ENCODE measurements around the gene COL5A1.
A peak's percentile ranks its signal among the peaks of the same experiment; 100 is the strongest.

Gene COL5A1

GRCh38 chr9:134676361-134676760 is 34.8 kb downstream of the COL5A1 start:
- Histone ChIP-seq H2AK5ac (ENCODE audit: low read length, severe bottlenecking) (no peak overlapping the region), H3K27ac (ENCODE audit: low read length, poor library complexity, severe bottlenecking) (no peak overlapping the region), H3K79me1 (replicated peaks; ENCODE audit: low read length, poor library complexity, severe bottlenecking) (peaks cover 24% of the 10 kb centered on the region), H3K4ac (ENCODE audit: low read depth in 1 of 2, low read length in 2 of 2) (peak overlapping the region in 1 of 2 experiments; percentile 22), H2AFZ (ENCODE audit: low read depth, low read length) (no peak overlapping the region), H3K36me3 (ENCODE audit: control insufficient read depth in 1 of 2, insufficient read depth in 2 of 2, low read depth in 1 of 2, low read length in 2 of 2) (peaks cover 5 to 10% of the 10 kb centered on the region in 2 experiments), H3K9me3 (ENCODE audit: control insufficient read depth, low read length) (no peaks in the 10 kb centered on the region), H3K27me3 (ENCODE audit: control insufficient read depth in 1 of 2, insufficient read depth in 1 of 2, low read length in 2 of 2) (no peaks in the 10 kb centered on the region), H2BK12ac (ENCODE audit: low read length in 2 of 2) (no peak overlapping the region), H2BK120ac (ENCODE audit: low read depth, low read length) (no peak overlapping the region), H3K14ac (ENCODE audit: low read length in 2 of 2) (peak overlapping the region in 1 of 2 experiments; percentile 19), H3K9ac (ENCODE audit: low read length) (no peak overlapping the region), H3K18ac (ENCODE audit: low read depth in 1 of 2, low read length in 2 of 2) (peak overlapping the region in 1 of 2 experiments; percentile 48), H3K4me3 (ENCODE audit: insufficient read depth in 1 of 2, low read depth in 1 of 2, low read length in 2 of 2) (no peak overlapping the region), H4K91ac (ENCODE audit: low read length) (no peak overlapping the region), H2BK15ac (ENCODE audit: low read depth, poor library complexity, severe bottlenecking) (no peak overlapping the region), H4K8ac (ENCODE audit: low read length) (no peak overlapping the region), H2BK5ac (ENCODE audit: low read depth, low read length, poor library complexity, severe bottlenecking) (no peak overlapping the region), H3K4me2 (ENCODE audit: low read length, poor library complexity, severe bottlenecking) (no peak overlapping the region), H3K23ac (ENCODE audit: low read length in 2 of 2) (no peak overlapping the region), H3K4me1 (ENCODE audit: control insufficient read depth, insufficient read depth, low read depth, low read length) (peaks cover 31% of the 10 kb centered on the region)
- no peak for DNase-seq
- 87% methylated on average over 5 of the region's 5 CpGs for WGBS

DNA sequence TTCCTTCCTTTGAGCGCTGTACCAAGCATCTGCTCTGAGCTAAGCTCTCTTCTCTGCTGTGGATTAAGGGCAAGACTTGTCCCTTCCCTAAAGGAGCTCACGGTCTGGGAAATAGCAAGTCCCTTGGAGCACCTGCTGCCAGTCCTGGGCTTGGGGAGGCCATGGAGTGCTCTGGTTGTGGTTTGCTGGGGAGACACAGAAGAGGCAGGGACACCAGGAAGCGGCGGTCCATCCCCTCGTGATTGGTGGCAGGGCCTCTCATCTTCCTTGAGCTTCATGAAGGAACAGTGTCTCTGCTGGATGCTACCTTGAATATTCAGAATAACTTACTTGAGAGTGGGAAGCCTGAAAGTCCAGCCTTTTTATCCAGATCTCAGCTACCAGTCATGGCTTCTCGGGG is 35.3 kb downstream of the COL5A1 start:
- Histone ChIP-seq H2BK5ac (ENCODE audit: low read depth, low read length, poor library complexity, severe bottlenecking) (no peak overlapping the region), H3K4ac (ENCODE audit: low read depth in 1 of 2, low read length in 2 of 2) (no peak overlapping the region), H3K27ac (ENCODE audit: low read length, poor library complexity, severe bottlenecking) (no peak overlapping the region), H2AK5ac (ENCODE audit: low read length, severe bottlenecking) (no peak overlapping the region), H3K4me2 (ENCODE audit: low read length, poor library complexity, severe bottlenecking) (no peak overlapping the region), H3K9me3 (ENCODE audit: control insufficient read depth, low read length) (no peaks in the 10 kb centered on the region), H3K14ac (ENCODE audit: low read length in 2 of 2) (no peak overlapping the region), H3K9ac (ENCODE audit: low read length) (no peak overlapping the region), H3K18ac (ENCODE audit: low read depth in 1 of 2, low read length in 2 of 2) (no peak overlapping the region), H2AFZ (ENCODE audit: low read depth, low read length) (no peak overlapping the region), H4K8ac (ENCODE audit: low read length) (no peak overlapping the region), H4K91ac (ENCODE audit: low read length) (no peak overlapping the region), H3K27me3 (ENCODE audit: control insufficient read depth in 1 of 2, insufficient read depth in 1 of 2, low read length in 2 of 2) (no peaks in the 10 kb centered on the region), H3K23ac (ENCODE audit: low read length in 2 of 2) (no peak overlapping the region), H3K4me3 (ENCODE audit: insufficient read depth in 1 of 2, low read depth in 1 of 2, low read length in 2 of 2) (no peak overlapping the region), H2BK12ac (ENCODE audit: low read length in 2 of 2) (no peak overlapping the region), H2BK120ac (ENCODE audit: low read depth, low read length) (no peak overlapping the region), H3K36me3 (ENCODE audit: control insufficient read depth in 1 of 2, insufficient read depth in 2 of 2, low read depth in 1 of 2, low read length in 2 of 2) (peaks cover 5 to 10% of the 10 kb centered on the region in 2 experiments), H3K4me1 (ENCODE audit: control insufficient read depth, insufficient read depth, low read depth, low read length) (peaks cover 32% of the 10 kb centered on the region), H3K79me1 (replicated peaks; ENCODE audit: low read length, poor library complexity, severe bottlenecking) (peaks cover 25% of the 10 kb centered on the region), H2BK15ac (ENCODE audit: low read depth, poor library complexity, severe bottlenecking) (no peak overlapping the region)
- WGBS: 92% methylated on average over 6 of the region's 6 CpGs
- DNase-seq: no peak

DNA sequence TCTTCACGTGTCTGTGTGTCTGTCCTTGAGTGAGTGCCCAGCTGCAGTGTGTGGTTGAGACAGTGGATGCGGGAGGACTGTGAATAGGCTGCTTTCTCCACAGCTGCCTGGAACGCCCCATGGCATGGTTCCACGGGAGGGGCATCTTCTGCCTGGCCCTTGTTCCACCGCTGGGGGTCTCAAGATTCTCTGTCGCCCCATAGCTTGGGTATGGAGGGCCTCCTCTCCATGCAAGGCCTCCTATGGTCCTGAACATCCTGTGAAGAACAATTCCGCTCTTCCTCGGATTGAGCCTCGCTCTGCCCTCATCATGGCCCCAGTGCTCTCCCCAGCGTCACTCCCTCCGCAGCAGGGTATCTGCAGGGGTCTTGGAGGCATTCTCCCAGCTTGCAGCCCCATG is 36.1 kb downstream of the COL5A1 start:
- Histone ChIP-seq H2BK120ac (ENCODE audit: low read depth, low read length) (no peak overlapping the region), H2AFZ (ENCODE audit: low read depth, low read length) (no peak overlapping the region), H3K9me3 (ENCODE audit: control insufficient read depth, low read length) (no peaks in the 10 kb centered on the region), H3K14ac (ENCODE audit: low read length in 2 of 2) (no peak overlapping the region), H4K91ac (ENCODE audit: low read length) (peak overlapping the region; percentile 29), H4K8ac (ENCODE audit: low read length) (no peak overlapping the region), H3K23ac (ENCODE audit: low read length in 2 of 2) (no peak overlapping the region), H3K18ac (ENCODE audit: low read depth in 1 of 2, low read length in 2 of 2) (no peak overlapping the region), H3K27me3 (ENCODE audit: control insufficient read depth in 1 of 2, insufficient read depth in 1 of 2, low read length in 2 of 2) (no peaks in the 10 kb centered on the region), H3K27ac (ENCODE audit: low read length, poor library complexity, severe bottlenecking) (no peak overlapping the region), H2AK5ac (ENCODE audit: low read length, severe bottlenecking) (no peak overlapping the region), H3K79me1 (replicated peaks; ENCODE audit: low read length, poor library complexity, severe bottlenecking) (peaks cover 33% of the 10 kb centered on the region), H3K9ac (ENCODE audit: low read length) (no peak overlapping the region), H2BK15ac (ENCODE audit: low read depth, poor library complexity, severe bottlenecking) (no peak overlapping the region), H3K36me3 (ENCODE audit: control insufficient read depth in 1 of 2, insufficient read depth in 2 of 2, low read depth in 1 of 2, low read length in 2 of 2) (peaks cover 5 to 10% of the 10 kb centered on the region in 2 experiments), H3K4me3 (ENCODE audit: insufficient read depth in 1 of 2, low read depth in 1 of 2, low read length in 2 of 2) (no peak overlapping the region), H2BK12ac (ENCODE audit: low read length in 2 of 2) (no peak overlapping the region), H3K4me1 (ENCODE audit: control insufficient read depth, insufficient read depth, low read depth, low read length) (peaks cover 41% of the 10 kb centered on the region), H3K4ac (ENCODE audit: low read depth in 1 of 2, low read length in 2 of 2) (no peak overlapping the region), H2BK5ac (ENCODE audit: low read depth, low read length, poor library complexity, severe bottlenecking) (no peak overlapping the region), H3K4me2 (ENCODE audit: low read length, poor library complexity, severe bottlenecking) (no peak overlapping the region)
- DNase-seq: no peak
- 99% methylated on average over 11 of the region's 11 CpGs for WGBS

GRCh38 chr9:134678206-134678605 is 36.6 kb downstream of the COL5A1 start:
- Histone ChIP-seq H3K9ac (ENCODE audit: low read length) (no peak overlapping the region), H2BK15ac (ENCODE audit: low read depth, poor library complexity, severe bottlenecking) (no peak overlapping the region), H2BK120ac (ENCODE audit: low read depth, low read length) (no peak overlapping the region), H4K91ac (ENCODE audit: low read length) (no peak overlapping the region), H4K8ac (ENCODE audit: low read length) (no peak overlapping the region), H2AK5ac (ENCODE audit: low read length, severe bottlenecking) (no peak overlapping the region), H3K14ac (ENCODE audit: low read length in 2 of 2) (no peak overlapping the region), H3K27me3 (ENCODE audit: control insufficient read depth in 1 of 2, insufficient read depth in 1 of 2, low read length in 2 of 2) (no peaks in the 10 kb centered on the region), H3K79me1 (replicated peaks; ENCODE audit: low read length, poor library complexity, severe bottlenecking) (peaks cover 36% of the 10 kb centered on the region), H3K4me2 (ENCODE audit: low read length, poor library complexity, severe bottlenecking) (no peak overlapping the region), H3K4me1 (ENCODE audit: control insufficient read depth, insufficient read depth, low read depth, low read length) (peaks cover 44% of the 10 kb centered on the region), H3K18ac (ENCODE audit: low read depth in 1 of 2, low read length in 2 of 2) (no peak overlapping the region), H3K36me3 (ENCODE audit: control insufficient read depth in 1 of 2, insufficient read depth in 2 of 2, low read depth in 1 of 2, low read length in 2 of 2) (peaks cover 5 to 10% of the 10 kb centered on the region in 2 experiments), H2AFZ (ENCODE audit: low read depth, low read length) (no peak overlapping the region), H2BK5ac (ENCODE audit: low read depth, low read length, poor library complexity, severe bottlenecking) (no peak overlapping the region), H2BK12ac (ENCODE audit: low read length in 2 of 2) (no peak overlapping the region), H3K23ac (ENCODE audit: low read length in 2 of 2) (no peak overlapping the region), H3K4me3 (ENCODE audit: insufficient read depth in 1 of 2, low read depth in 1 of 2, low read length in 2 of 2) (no peak overlapping the region), H3K9me3 (ENCODE audit: control insufficient read depth, low read length) (no peaks in the 10 kb centered on the region), H3K4ac (ENCODE audit: low read depth in 1 of 2, low read length in 2 of 2) (no peak overlapping the region), H3K27ac (ENCODE audit: low read length, poor library complexity, severe bottlenecking) (no peak overlapping the region)
- DNase-seq: no peak
- 98% methylated on average over 8 of the region's 8 CpGs for WGBS

Data from mesenchymal stem cell (in vitro differentiated cells and primary cell).